Loucy (cell line): ENCODE measurements around the gene DHX9.
A peak's percentile ranks its signal among the peaks of the same experiment; 100 is the strongest.

Experiments used
- H2AFZ ChIP-seq: fragments of 200-600 bp; sonication (generic); 2 replicates; pipeline ENCODE4 v1.6.0; 2016; ENCODE audit warnings: antibody characterized with exemption, mild to moderate bottlenecking, low read length, moderate library complexity
- H3F3A ChIP-seq: fragments of 200-600 bp; 2 replicates; pipeline ENCODE4 v1.6.0; 2016; ENCODE audit warnings: antibody characterized with exemption, low read depth, mild to moderate bottlenecking
- H3K27me3 ChIP-seq: fragments of 200-600 bp; sonication (generic); 2 replicates; pipeline ENCODE4 v1.6.1; 2014; ENCODE audit warnings: low read length, mild to moderate bottlenecking; ENCODE audit not compliant: insufficient read depth, poor library complexity, severe bottlenecking
- H3K36me3 ChIP-seq: fragments of 200-600 bp; sonication (generic); 2 replicates; pipeline ENCODE4 v1.6.1; 2016; ENCODE audit warnings: low read length; ENCODE audit not compliant: insufficient read depth
- H3K4me1 ChIP-seq: fragments of 200-600 bp; sonication (generic); 2 replicates; pipeline ENCODE4 v1.5.1; 2014; ENCODE audit warnings: low read length, mild to moderate bottlenecking; ENCODE audit not compliant: insufficient read depth, poor library complexity, severe bottlenecking
- H3K4me2 ChIP-seq: fragments of 200-600 bp; sonication (generic); 2 replicates; pipeline ENCODE4 v1.6.0; 2014; ENCODE audit warnings: antibody characterized with exemption, low read length, low read depth, mild to moderate bottlenecking; ENCODE audit not compliant: poor library complexity, severe bottlenecking
- H3K4me3 ChIP-seq: fragments of 200-600 bp; sonication (generic); 2 replicates; pipeline ENCODE4 v1.5.1; 2014; ENCODE audit warnings: low read length, mild to moderate bottlenecking, mixed read lengths; ENCODE audit not compliant: poor library complexity, severe bottlenecking
- H3K79me2 ChIP-seq: fragments of 200-600 bp; sonication (generic); 2 replicates; pipeline ENCODE4 v1.6.1; 2014; ENCODE audit warnings: low read length; ENCODE audit not compliant: insufficient read depth
- H3K9ac ChIP-seq: fragments of 200-600 bp; sonication (generic); 2 replicates; pipeline ENCODE4 v1.6.0; 2014; ENCODE audit warnings: mild to moderate bottlenecking, low read depth, low read length, moderate library complexity; ENCODE audit not compliant: poor library complexity, severe bottlenecking
- H3K9me2 ChIP-seq: fragments of 200-600 bp; sonication (generic); replicated peaks from 2 replicates; pipeline ENCODE4 v1.6.1; 2016; ENCODE audit warnings: low read depth, low read length, mixed read lengths
- H3K9me3 ChIP-seq: fragments of 200-600 bp; sonication (generic); 2 replicates; pipeline ENCODE4 v1.6.1; 2014; ENCODE audit warnings: mild to moderate bottlenecking, antibody characterized with exemption, low read length, low read depth; ENCODE audit not compliant: insufficient read depth
- H4K20me1 ChIP-seq: fragments of 200-600 bp; sonication (generic); 2 replicates; pipeline ENCODE4 v1.6.0; 2014; ENCODE audit warnings: antibody characterized with exemption, low read length, mild to moderate bottlenecking; ENCODE audit not compliant: insufficient read depth, poor library complexity, severe bottlenecking
- EZH2phosphoT487 ChIP-seq: fragments of 200-600 bp; IDR thresholded peaks from 2 replicates; pipeline ENCODE4 v1.6.1; 2018; ENCODE audit warnings: antibody characterized with exemption, mild to moderate bottlenecking, moderate library complexity, borderline replicate concordance
- TF ChIP-seq, protein P1 (sequence below): fragments of 200-600 bp; sonication (generic); conservative IDR thresholded peaks from 2 replicates; pipeline ENCODE4 v1.5.1; 2014; ENCODE audit warnings: mild to moderate bottlenecking, antibody characterized with exemption, low read length

DHX9 gene

DNA sequence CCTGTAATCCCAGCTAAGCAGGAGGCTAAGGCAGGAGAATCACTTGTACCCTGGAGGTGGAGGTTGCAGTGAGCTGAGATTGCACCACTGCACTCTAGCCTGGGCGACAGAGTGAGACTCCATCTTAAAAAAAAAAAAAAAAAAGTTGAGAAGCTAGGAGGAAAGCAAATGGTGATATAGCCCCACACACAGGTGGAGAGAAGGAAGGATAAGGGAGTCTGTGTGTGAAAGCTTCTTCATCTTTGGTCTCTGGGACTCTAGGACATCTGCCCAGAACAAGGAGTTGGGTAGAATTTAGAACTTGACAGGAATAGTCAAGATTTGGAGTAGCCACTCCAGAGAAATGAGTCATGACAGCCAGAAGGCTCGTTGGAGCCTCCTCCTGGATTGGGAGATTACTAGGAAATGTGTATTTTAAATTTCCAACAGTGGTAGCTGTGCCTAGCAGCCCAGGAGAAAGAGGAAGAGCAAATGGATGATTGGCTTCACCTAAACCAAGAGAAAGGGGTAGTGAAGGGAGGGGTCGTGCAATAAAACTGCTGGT lies 29.7 kb upstream of the DHX9 start:
- Histone ChIP-seq H3K9ac (no peak overlapping the region), H3K79me2 (no peaks in the 10 kb centered on the region), H3K4me1 (no peaks in the 10 kb centered on the region), H2AFZ (no peak overlapping the region), H4K20me1 (no peaks in the 10 kb centered on the region), H3K36me3 (no peaks in the 10 kb centered on the region), H3K9me3 (no peaks in the 10 kb centered on the region), H3K9me2 (no peaks in the 10 kb centered on the region), H3F3A (no peaks in the 10 kb centered on the region), H3K4me2 (no peak overlapping the region), H3K4me3 (no peak overlapping the region), H3K27me3 (no peaks in the 10 kb centered on the region)
- no peak for TF ChIP-seq EZH2phosphoT487
- TF ChIP-seq, protein P1, sequence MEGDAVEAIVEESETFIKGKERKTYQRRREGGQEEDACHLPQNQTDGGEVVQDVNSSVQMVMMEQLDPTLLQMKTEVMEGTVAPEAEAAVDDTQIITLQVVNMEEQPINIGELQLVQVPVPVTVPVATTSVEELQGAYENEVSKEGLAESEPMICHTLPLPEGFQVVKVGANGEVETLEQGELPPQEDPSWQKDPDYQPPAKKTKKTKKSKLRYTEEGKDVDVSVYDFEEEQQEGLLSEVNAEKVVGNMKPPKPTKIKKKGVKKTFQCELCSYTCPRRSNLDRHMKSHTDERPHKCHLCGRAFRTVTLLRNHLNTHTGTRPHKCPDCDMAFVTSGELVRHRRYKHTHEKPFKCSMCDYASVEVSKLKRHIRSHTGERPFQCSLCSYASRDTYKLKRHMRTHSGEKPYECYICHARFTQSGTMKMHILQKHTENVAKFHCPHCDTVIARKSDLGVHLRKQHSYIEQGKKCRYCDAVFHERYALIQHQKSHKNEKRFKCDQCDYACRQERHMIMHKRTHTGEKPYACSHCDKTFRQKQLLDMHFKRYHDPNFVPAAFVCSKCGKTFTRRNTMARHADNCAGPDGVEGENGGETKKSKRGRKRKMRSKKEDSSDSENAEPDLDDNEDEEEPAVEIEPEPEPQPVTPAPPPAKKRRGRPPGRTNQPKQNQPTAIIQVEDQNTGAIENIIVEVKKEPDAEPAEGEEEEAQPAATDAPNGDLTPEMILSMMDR = no peak

DNA sequence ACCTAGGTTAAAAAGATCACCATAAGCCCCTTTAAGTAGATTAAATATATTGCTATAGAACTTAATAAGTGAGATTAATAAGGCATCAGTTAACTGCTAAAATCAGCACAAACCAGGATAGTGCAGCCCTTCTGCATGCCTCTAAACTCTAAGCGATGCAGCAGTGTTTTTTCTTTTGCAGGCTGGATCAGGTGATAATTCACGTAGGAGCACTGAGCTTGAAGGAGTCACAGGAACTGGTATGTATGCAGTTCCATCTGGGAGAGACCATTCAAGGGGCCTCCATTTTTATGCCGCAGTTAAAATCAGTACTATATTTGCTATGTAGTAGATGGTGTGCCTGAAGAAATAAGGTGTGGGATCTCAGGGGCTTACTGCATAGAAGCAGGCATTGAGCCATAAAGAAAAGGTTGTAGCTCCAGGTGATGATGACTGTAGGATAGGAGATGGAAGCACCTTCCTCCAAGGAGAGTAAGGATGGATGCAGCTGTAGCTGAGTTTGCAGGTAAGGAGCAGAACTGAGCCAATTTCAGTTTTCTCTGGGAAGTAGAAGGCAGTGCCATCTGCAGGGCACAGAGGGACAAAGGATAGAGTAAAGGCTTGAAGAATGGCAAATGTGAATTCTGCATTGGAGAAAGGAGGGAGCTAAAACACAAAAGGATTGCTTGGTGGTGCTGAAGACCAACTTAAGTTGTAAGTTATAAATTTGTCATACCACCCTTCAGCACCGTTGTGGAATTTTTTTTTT lies 27.0 kb upstream of the DHX9 start:
- H3K36me3 ChIP-seq = no peaks in the 10 kb centered on the region
- no peaks in the 10 kb centered on the region for H4K20me1 ChIP-seq
- no peaks in the 10 kb centered on the region for H3K79me2 ChIP-seq
- no peaks in the 10 kb centered on the region for H3F3A ChIP-seq
- no peaks in the 10 kb centered on the region for H3K9me2 ChIP-seq
- no peak overlapping the region for H3K4me2 ChIP-seq
- H3K9ac ChIP-seq = no peak overlapping the region
- H3K4me1 ChIP-seq = no peaks in the 10 kb centered on the region
- H3K9me3 ChIP-seq = no peaks in the 10 kb centered on the region
- no peaks in the 10 kb centered on the region for H3K27me3 ChIP-seq
- TF ChIP-seq EZH2phosphoT487 = no peak
- TF ChIP-seq, protein P1 = peak; percentile 29
- H2AFZ ChIP-seq = no peak overlapping the region
- no peak overlapping the region for H3K4me3 ChIP-seq

DNA sequence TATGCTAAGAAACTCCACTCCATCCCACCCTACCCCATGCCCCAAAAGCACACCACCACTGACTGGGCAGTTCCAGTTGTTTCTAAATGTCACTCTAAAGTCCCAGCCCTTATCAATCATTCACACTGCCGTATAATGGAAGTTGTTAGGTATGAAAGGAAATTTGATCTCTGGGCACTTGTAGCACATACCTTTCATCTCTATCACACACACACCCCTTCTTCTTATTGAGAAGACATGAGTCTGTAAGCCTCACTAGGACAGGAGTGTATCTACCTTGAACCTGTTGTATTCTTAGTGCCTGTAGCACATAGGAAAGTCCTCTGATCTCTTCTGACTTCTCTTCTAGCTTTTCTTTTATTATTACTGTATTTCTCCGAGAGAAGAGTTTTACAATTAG lies 22.3 kb upstream of the DHX9 start:
- Histone ChIP-seq H2AFZ (no peak overlapping the region), H3K4me1 (no peaks in the 10 kb centered on the region), H3F3A (no peaks in the 10 kb centered on the region), H4K20me1 (no peaks in the 10 kb centered on the region), H3K9ac (no peak overlapping the region), H3K36me3 (no peaks in the 10 kb centered on the region), H3K9me2 (no peaks in the 10 kb centered on the region), H3K4me3 (no peak overlapping the region), H3K27me3 (no peaks in the 10 kb centered on the region), H3K9me3 (no peaks in the 10 kb centered on the region), H3K4me2 (no peak overlapping the region), H3K79me2 (no peaks in the 10 kb centered on the region)
- TF ChIP-seq EZH2phosphoT487 = no peak
- TF ChIP-seq, protein P1 = no peak
